Choroid plexus epithelial cell (primary cell): ENCODE results near the gene ELAVL3.

Source experiments
- DNase-seq: peaks from one replicate; pipeline ENCODE4 v3.0.0-alpha.2; 2010; ENCODE audit warnings: low read depth
- H3K4me3 ChIP-seq: 2 replicates; pipeline ENCODE4 v1.5.1; 2011; ENCODE audit warnings: low read depth, mild to moderate bottlenecking, control low read depth, low read length, moderate library complexity
- CTCF ChIP-seq: conservative IDR thresholded peaks from 2 replicates; pipeline ENCODE4 v1.5.1; 2011; ENCODE audit warnings: low read depth, mild to moderate bottlenecking, control low read depth, inconsistent platforms, low read length, moderate library complexity

ELAVL3 gene

GRCh38 chr19:11480715-11481533 is at the start of gene ELAVL3:
Gene ELAVL3 (minus strand): TSS chr19:11481046. CDS start chr19:11480608, 438 bp downstream.
- no peak for TF ChIP-seq CTCF
- DNase-seq = no peak

GRCh38 chr19:11530432-11530831 is 49.6 kb upstream of the ELAVL3 start:
- TF ChIP-seq CTCF = peak; percentile 56
- peak; percentile 93 for DNase-seq
- no peak overlapping the region for H3K4me3 ChIP-seq

More at GRCh38 chr19:11480715-11481533, at the start of gene ELAVL3:
- H3K4me3 ChIP-seq = no peak within 1 kb of the TSS

- peak; percentile 99 for DNase-seq
- peak within 1 kb of the TSS; percentile 74 for H3K4me3 ChIP-seq
- no peak for TF ChIP-seq CTCF
Observed at GRCh38 chr19:11528551-11529341, 47.9 kb upstream of the ELAVL3 start, which contains the start of gene ECSIT. Gene ECSIT (minus strand): TSS chr19:11529134. CDS start chr19:11519170, 9,964 bp downstream.

GRCh38 chr19:11519138-11519537 is 38.3 kb upstream of the ELAVL3 start:
- H3K4me3 ChIP-seq = no peak overlapping the region
- no peak for DNase-seq
- TF ChIP-seq CTCF = no peak

GRCh38 chr19:11513946-11514345 is 33.1 kb upstream of the ELAVL3 start:
- no peak overlapping the region for H3K4me3 ChIP-seq
- no peak for TF ChIP-seq CTCF
- DNase-seq = no peak

- DNase-seq = no peak
- no peak for TF ChIP-seq CTCF
- H3K4me3 ChIP-seq = no peak overlapping the region
Observed at GRCh38 chr19:11510444-11510843, 29.6 kb upstream of the ELAVL3 start.
